Activated CD4-positive, alpha-beta T cell treated with anti-CD3 and anti-CD28 coated beads, Interleukin-2, amount 10 ng/mL, durations not matched to agents 7 days and 5 days (primary cell): ENCODE data around the gene EFNA2. TPM values are rescaled to one million over a fixed set of nuclear protein-coding genes. Genes with fewer than 3 reads are reported as not detected.
"Not testable (repeated sequence)": the region's sequence is repeated elsewhere in the genome, so short reads cannot be mapped to it uniquely, and the experiment has no call there.

Source experiments
- CTCF ChIA-PET: fragments of 350-600 bp; sonication (Branson Sonifier 250); formaldehyde crosslinking; loops from one replicate; lab custom pipeline; 2021; ENCODE audit warnings: antibody characterized with exemption; lab: Charles Lee
- POLR2A ChIA-PET: fragments of 350-600 bp; sonication (Branson Sonifier 250); formaldehyde crosslinking; loops from one replicate; lab custom pipeline; 2021; ENCODE audit warnings: antibody characterized with exemption; lab: Charles Lee
- DNase-seq: peaks from one replicate; pipeline ENCODE4 v3.0.0-alpha.2; 2020
- H3K27ac Mint-ChIP-seq: one replicate; pipeline ENCODE4 v1.8.0; 2021; ENCODE audit warnings: mild to moderate bottlenecking, moderate library complexity, mixed read lengths
- H3K27me3 Mint-ChIP-seq: one replicate; pipeline ENCODE4 v1.8.0; 2021; ENCODE audit warnings: mixed read lengths
- H3K36me3 Mint-ChIP-seq: one replicate; pipeline ENCODE4 v1.8.0; 2021; ENCODE audit warnings: low read depth, mixed read lengths
- H3K4me1 Mint-ChIP-seq: one replicate; pipeline ENCODE4 v1.8.0; 2021; ENCODE audit warnings: mixed read lengths
- H3K4me3 Mint-ChIP-seq: one replicate; pipeline ENCODE4 v1.8.0; 2021; ENCODE audit warnings: mild to moderate bottlenecking, moderate library complexity, mixed read lengths
- H3K9me3 Mint-ChIP-seq: one replicate; pipeline ENCODE4 v1.8.0; 2021; ENCODE audit warnings: mixed read lengths
- total RNA-seq, 2 experiments: library from RNA; stranded (reverse); gene quantifications; one replicate each; pipeline ENCODE4 v1.2.3, GENCODE V29; 2021

The EFNA2 gene
- total RNA-seq, 2 experiments from 2014 or later: not detected

DNA sequence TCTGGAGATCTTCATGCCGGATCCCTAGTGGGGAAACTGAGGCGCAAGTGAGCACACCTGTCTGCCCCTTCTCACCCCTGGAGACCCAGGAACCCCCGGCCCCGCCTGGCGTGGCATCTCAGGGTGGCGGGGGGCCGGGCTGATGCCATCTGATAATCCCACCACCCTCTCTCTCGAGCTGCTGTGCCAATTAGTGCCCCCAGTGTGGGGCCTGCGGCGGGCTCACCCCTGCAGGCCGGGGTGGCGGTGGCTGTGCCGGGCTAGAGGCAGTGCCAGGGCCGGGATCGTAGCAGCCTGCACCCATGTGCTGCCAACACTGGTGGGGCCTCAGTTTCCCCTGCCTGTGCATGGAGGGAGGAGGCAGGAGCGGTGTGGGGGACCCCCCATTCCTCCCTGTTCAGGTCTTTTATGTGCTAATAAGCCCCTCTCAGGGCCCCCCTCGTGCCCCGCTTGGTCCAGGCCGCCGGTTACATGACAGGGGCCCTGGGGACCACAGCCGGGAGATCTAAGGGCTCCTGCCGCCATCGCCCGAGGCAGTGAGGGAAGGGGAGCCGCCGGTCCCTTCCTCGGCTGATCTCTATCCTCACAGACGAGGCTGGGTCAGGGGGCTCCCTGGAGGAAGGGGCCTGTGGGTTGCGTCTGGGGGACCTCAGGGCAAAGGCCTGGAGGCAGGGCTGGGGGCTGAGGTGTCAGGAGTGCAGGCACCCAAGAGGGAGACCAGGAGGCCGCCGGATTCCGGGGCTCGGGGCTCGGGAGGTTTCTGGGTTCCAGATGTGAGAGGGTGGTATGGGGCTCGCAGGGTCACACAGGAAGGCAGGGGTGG is 8.3 kb downstream of the EFNA2 start:
- Mint-ChIP-seq H3K4me3 (no peak overlapping the region), H3K27me3 (peaks cover 14% of the 10 kb centered on the region), H3K9me3 (no peaks in the 10 kb centered on the region), H3K36me3 (no peaks in the 10 kb centered on the region), H3K4me1 (peaks cover 4% of the 10 kb centered on the region), H3K27ac (no peak overlapping the region)
- ChIA-PET CTCF (no interaction called here), POLR2A (no interaction called here)
- no peak for DNase-seq

DNA sequence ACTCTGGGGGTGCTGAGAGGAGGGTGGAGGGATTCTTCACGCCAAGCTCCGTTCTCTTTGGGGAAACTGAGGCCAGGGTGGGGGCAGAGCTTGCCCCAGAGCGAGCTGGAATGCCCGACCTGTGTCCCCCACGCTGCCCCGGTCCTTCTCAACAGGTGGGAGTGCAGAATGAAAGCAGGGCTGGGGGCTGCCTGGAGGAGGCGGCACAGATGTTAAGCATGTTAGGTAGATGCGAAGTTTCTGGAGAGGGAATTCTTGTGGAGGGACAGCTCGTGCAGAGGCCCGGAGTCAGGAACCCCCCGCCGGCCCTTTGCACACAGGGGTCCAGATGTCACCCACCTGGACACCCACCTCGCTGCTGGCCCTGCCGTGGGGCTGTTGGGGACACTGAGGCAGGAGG is 9.0 kb downstream of the EFNA2 start:
- no peak overlapping the region for H3K27ac Mint-ChIP-seq
- no peaks in the 10 kb centered on the region for H3K36me3 Mint-ChIP-seq
- ChIA-PET CTCF (no interaction called here), POLR2A (no interaction called here)
- H3K9me3 Mint-ChIP-seq: no peaks in the 10 kb centered on the region
- peaks cover 14% of the 10 kb centered on the region for H3K27me3 Mint-ChIP-seq
- H3K4me3 Mint-ChIP-seq: no peak overlapping the region
- H3K4me1 Mint-ChIP-seq: peaks cover 4% of the 10 kb centered on the region
- no peak for DNase-seq

DNA sequence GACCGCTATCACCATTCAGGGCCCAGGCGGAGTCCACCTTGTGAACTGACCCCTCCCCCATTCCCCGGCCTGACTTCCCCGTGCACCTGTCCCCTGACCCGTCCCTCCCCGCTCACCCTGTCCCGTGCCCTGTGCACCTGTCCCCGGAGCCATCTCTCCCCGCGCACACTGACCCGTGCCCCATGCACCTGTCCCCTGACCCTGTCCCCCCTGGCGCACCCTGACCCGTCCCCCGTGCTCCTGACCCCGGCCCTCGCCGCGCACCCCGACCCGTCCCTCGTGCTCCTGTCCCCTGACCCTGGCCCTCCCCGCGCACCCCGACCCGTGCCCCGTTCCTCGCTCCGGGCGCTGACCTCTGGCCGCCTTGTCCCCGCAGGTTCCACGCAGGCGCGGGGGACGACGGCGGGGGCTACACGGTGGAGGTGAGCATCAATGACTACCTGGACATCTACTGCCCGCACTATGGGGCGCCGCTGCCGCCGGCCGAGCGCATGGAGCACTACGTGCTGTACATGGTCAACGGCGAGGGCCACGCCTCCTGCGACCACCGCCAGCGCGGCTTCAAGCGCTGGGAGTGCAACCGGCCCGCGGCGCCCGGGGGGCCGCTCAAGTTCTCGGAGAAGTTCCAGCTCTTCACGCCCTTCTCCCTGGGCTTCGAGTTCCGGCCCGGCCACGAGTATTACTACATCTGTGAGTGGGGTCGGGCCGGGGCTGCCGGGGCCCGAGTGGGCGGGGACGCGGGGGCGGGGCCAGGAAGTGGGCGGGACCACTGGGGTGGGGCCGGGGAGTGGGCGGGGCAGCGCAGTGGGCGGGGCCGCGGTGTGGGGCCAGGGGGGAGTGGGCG is 9.7 kb downstream of the EFNA2 start:
- H3K4me1 Mint-ChIP-seq: peaks cover 4% of the 10 kb centered on the region
- no peak overlapping the region for H3K4me3 Mint-ChIP-seq
- peak; percentile 32 for DNase-seq
- H3K9me3 Mint-ChIP-seq: no peaks in the 10 kb centered on the region
- H3K27me3 Mint-ChIP-seq: peaks cover 14% of the 10 kb centered on the region
- no peak overlapping the region for H3K27ac Mint-ChIP-seq
- no peaks in the 10 kb centered on the region for H3K36me3 Mint-ChIP-seq
- ChIA-PET POLR2A (no interaction called here), CTCF (no interaction called here)

DNA sequence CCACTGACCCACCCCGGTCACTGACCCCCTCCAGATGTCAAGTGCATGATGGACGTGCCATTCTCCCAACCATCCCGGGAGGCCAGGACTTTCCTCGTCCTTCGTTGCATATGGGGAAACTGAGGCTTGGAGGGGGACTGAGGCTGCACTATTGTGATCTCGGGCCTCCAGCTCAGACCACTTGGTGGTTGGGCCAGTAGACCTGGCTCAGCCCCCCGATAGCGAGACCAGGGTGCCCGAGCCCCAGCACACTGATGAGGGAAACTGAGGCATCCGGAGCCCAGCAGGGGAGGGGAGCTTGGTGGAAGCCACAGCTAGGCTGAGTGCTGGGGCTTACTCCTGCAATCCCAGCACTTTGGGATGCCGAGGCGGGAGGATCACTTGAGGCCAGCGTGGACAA is 10.4 kb downstream of the EFNA2 start:
- no peaks in the 10 kb centered on the region for H3K9me3 Mint-ChIP-seq
- ChIA-PET POLR2A (no interaction called here), CTCF (no interaction called here)
- no peak overlapping the region for H3K27ac Mint-ChIP-seq
- peaks cover 14% of the 10 kb centered on the region for H3K27me3 Mint-ChIP-seq
- H3K36me3 Mint-ChIP-seq: no peaks in the 10 kb centered on the region
- peaks cover 4% of the 10 kb centered on the region for H3K4me1 Mint-ChIP-seq
- DNase-seq: no peak
- H3K4me3 Mint-ChIP-seq: no peak overlapping the region

DNA sequence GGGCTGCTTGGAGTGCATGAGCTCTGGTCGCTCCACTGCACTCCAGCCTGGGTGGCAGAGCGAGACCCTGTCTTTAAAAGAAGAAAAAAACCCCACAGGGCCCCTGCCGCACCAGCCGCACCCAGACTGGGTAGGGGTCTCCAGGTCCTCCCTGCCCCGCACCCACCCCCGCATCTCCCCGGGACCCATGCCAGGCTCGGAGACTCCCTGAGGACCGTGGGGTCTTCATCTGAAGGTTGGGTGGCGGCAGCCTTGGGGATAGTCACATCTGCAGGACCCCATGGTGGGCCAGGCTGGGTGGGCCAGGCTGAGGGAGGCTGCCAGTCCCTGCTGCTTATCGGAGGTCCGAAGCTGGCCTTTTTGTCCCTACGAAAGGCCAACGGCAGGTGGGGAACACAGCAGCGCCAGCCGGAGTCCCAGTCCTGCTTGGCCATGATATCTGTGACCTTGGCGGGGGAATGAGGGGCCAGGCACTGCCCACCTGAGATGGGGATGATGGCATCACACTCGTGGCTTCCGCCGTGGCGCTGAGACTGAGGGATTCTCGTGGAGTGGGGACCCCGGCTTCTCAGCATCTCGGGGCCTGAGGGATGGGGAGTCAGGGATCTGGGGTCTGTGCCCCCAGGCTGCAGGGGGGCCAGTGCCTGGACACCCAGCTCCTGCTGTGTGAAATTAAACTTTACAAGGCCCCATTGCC is 11.1 kb downstream of the EFNA2 start:
- no peaks in the 10 kb centered on the region for H3K9me3 Mint-ChIP-seq
- no peak overlapping the region for H3K27ac Mint-ChIP-seq
- H3K27me3 Mint-ChIP-seq: peaks cover 14% of the 10 kb centered on the region
- H3K36me3 Mint-ChIP-seq: no peaks in the 10 kb centered on the region
- CTCF ChIA-PET: no interaction called here
- no peak overlapping the region for H3K4me3 Mint-ChIP-seq
- POLR2A ChIA-PET: no interaction called here
- no peak for DNase-seq
- H3K4me1 Mint-ChIP-seq: peaks cover 4% of the 10 kb centered on the region

DNA sequence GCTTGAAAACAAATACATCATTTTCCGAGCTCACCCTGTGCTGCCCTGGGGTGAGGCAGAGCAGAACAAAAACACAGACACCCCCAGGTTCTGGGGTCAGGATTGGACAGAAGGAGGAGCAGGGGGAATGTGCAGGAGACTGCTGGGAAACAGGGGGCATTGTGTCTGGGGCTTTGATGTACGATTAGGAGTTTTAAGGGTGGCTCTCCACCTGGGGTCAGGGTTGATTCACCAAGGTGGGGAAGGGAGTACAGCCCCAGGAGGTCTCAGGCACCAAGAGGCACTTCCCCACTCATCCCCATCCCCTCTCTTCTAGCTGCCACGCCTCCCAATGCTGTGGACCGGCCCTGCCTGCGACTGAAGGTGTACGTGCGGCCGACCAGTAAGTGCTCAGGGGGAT is 12.6 kb downstream of the EFNA2 start:
- ChIA-PET POLR2A (no interaction called here), CTCF (interaction anchor here (0.7 kb wide), 1 partner anchor 524 kb away, joined by 3 read pairs; no protein-coding TSS in a partner anchor)
- Mint-ChIP-seq H3K4me3 (no peak overlapping the region), H3K27ac (no peak overlapping the region), H3K4me1 (peaks cover 4% of the 10 kb centered on the region), H3K27me3 (peaks cover 11% of the 10 kb centered on the region), H3K36me3 (no peaks in the 10 kb centered on the region), H3K9me3 (no peaks in the 10 kb centered on the region)
- no peak for DNase-seq

DNA sequence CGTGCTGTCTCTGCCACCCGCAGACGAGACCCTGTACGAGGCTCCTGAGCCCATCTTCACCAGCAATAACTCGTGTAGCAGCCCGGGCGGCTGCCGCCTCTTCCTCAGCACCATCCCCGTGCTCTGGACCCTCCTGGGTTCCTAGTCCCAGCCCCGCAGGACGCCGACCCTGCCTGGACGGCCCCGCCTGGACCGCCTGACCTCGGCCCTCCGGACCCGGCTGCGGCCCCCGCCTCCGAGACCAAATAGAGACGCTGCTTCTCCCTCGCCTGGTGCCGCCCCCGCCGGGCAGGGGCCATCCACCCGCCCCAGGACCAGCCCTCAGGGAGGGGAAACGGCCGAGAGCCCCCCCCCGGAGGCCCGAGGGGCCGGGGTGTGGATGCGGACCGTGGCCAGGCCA is 14.1 kb downstream of the EFNA2 start:
- DNase-seq: no peak
- Mint-ChIP-seq H3K36me3 (no peaks in the 10 kb centered on the region), H3K4me3 (no peak overlapping the region), H3K9me3 (no peaks in the 10 kb centered on the region), H3K27me3 (peaks cover 3% of the 10 kb centered on the region), H3K4me1 (peaks cover under 1% of the 10 kb centered on the region), H3K27ac (no peak overlapping the region)
- ChIA-PET CTCF (no interaction called here), POLR2A (no interaction called here)

DNA sequence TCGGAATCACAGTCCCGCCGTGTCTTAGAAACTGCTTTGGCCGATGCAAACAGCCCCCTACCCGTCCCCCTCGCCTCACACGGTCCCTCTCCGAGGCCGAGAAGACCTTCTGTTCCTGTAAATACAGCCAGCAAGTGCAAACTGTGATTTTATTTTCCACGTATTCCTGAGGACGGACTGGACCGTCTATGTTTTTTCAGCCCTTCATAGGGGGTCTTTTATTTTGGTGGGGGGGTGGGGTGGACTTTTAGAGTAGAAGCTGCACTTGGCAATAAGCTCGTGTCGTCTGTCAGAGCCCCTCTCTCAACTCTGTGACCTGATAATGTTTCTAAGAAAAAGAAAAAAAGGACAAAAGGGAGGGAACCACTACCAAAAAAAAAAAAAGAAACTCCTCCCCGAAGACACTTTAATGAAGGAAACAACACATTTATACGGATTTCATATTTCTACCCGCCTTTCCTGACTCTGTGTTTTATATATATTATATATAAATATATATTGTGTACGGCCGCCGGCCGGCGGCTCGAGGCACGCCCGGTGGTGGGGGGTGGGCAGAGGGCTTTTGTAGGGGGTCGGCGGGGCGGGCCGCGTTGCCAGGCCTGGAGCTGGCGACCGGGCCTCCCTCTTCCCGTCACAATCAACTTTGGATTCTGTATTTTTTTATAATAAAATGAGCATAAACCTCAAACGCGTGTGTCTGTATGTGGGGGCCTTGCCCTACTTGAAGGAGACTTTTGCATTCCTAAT is 15.2 kb downstream of the EFNA2 start:
- no peak overlapping the region for H3K27ac Mint-ChIP-seq
- CTCF ChIA-PET: no interaction called here
- no peak overlapping the region for H3K4me3 Mint-ChIP-seq
- no peaks in the 10 kb centered on the region for H3K4me1 Mint-ChIP-seq
- no peaks in the 10 kb centered on the region for H3K27me3 Mint-ChIP-seq
- H3K9me3 Mint-ChIP-seq: no peaks in the 10 kb centered on the region
- H3K36me3 Mint-ChIP-seq: no peaks in the 10 kb centered on the region
- POLR2A ChIA-PET: no interaction called here
- DNase-seq: no peak

DNA sequence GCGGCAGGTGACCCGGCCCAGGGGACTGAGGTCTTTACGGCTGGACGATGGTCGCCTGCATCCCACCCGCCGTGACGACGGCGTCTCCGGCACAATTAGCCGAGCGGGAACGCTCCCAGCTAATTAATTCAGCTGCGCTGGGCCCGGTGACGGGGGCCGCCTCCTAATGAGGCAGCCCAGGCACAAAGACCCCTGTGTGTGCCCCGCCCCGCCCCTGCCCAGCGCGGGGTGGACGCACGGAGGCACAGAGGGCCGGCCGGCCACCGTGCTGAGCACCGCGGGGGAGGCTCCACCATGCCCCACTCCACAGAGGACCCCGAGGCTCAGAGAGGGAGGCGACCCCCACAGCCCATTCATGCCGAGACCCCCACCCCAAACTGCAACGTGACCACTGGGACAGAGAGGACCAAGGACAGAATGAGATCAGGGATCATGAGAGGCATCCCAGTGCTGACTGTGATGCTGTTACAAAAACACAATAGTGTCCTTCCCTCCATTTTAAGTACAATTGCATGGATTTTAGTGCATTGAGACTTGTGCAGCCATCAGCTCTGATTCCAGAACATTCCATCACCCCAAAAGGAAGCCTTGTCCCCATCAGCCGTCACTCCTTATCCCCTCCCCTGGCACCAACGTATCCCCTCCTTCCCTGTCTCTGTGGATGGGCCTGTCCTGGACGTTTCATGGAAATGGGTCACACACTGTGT is 17.0 kb downstream of the EFNA2 start:
- no peaks in the 10 kb centered on the region for H3K27me3 Mint-ChIP-seq
- ChIA-PET CTCF (interaction anchor here (1.2 kb wide), 1 partner anchor 58 kb away, joined by 4 read pairs; no protein-coding TSS in a partner anchor), POLR2A (no interaction called here)
- H3K4me1 Mint-ChIP-seq: no peaks in the 10 kb centered on the region
- H3K36me3 Mint-ChIP-seq: no peaks in the 10 kb centered on the region
- H3K4me3 Mint-ChIP-seq: no peak overlapping the region
- H3K9me3 Mint-ChIP-seq: no peaks in the 10 kb centered on the region
- no peak overlapping the region for H3K27ac Mint-ChIP-seq
- no peak for DNase-seq

DNA sequence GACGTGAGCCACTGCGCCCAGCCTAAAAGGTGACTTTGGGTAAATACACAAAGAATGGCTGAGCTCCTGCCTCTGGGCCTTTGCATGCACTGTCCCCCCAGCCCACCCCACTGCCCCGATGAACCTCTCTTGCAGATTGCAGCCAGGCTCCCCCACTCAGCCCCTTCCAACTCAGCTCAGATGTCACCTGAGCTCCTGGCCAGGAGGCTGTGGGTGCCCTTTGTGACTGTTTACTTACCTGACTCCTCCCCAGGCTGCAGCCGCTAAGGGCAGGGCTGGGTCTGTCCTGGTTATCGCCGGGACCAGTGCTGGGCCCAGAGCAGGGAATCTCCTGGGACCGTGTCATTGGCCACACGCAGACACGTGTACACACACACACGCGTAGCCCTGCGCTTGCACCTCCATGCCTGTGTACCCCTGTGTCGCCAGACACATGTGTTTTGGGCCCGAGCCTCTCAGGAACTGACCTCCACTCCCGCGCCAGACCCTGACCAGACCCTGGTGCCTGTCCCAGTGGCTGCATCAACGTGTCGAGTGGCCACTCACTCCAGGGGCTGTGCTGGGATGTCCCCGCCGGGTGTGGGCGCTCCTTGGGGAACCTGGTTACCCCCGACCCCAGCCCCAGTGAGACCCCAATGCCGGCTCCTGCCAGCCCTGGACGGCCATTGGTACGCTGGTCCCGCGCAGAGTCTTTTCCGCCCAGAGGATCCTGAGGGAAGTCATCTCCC is 18.7 kb downstream of the EFNA2 start:
- H3K4me1 Mint-ChIP-seq: no peaks in the 10 kb centered on the region
- H3K27me3 Mint-ChIP-seq: no peaks in the 10 kb centered on the region
- no peaks in the 10 kb centered on the region for H3K36me3 Mint-ChIP-seq
- no peak for DNase-seq
- ChIA-PET POLR2A (no interaction called here), CTCF (interaction anchor here (0.6 kb wide), 1 partner anchor 1840 kb away, joined by 3 read pairs; no protein-coding TSS in a partner anchor)
- no peaks in the 10 kb centered on the region for H3K9me3 Mint-ChIP-seq
- H3K4me3 Mint-ChIP-seq: no peak overlapping the region
- no peak overlapping the region for H3K27ac Mint-ChIP-seq

DNA sequence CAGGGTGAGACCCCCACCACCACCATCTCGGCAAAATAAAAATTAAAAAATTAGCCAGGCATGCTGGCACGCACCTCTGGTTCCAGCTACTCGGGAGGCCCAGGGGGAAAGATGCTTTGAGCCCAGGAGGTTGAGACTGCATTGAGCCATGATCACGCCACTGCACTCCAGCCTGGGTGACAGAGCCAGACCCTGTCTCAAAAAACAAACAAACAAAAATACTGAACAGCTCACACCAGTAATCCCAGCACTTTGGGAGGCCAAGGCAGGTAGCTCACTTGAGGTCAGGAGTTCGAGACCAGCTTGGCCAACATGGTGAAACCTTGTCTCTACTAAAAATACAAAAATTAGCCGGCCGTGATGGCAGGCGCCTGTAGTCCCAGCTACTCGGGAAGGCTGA is 19.7 kb downstream of the EFNA2 start:
- H3K27ac Mint-ChIP-seq, H3K9me3 Mint-ChIP-seq, H3K4me3 Mint-ChIP-seq, POLR2A ChIA-PET, H3K27me3 Mint-ChIP-seq, H3K36me3 Mint-ChIP-seq, DNase-seq, H3K4me1 Mint-ChIP-seq: not testable (repeated sequence)
- CTCF ChIA-PET: interaction anchor here (0.7 kb wide), 1 partner anchor 10 kb away, joined by 3 read pairs; no protein-coding TSS in a partner anchor
